Fibroblast of skin of right quadriceps (primary cell): Measurements from ENCODE around the gene TTC28.
"Not testable (repeated sequence)": the region's sequence is repeated elsewhere in the genome, so short reads cannot be mapped to it uniquely, and the experiment has no call there.

ENCODE experiments used
- DNase-seq: peaks from one replicate; pipeline ENCODE4 v3.0.0-alpha.2; 2013

The TTC28 gene

DNA sequence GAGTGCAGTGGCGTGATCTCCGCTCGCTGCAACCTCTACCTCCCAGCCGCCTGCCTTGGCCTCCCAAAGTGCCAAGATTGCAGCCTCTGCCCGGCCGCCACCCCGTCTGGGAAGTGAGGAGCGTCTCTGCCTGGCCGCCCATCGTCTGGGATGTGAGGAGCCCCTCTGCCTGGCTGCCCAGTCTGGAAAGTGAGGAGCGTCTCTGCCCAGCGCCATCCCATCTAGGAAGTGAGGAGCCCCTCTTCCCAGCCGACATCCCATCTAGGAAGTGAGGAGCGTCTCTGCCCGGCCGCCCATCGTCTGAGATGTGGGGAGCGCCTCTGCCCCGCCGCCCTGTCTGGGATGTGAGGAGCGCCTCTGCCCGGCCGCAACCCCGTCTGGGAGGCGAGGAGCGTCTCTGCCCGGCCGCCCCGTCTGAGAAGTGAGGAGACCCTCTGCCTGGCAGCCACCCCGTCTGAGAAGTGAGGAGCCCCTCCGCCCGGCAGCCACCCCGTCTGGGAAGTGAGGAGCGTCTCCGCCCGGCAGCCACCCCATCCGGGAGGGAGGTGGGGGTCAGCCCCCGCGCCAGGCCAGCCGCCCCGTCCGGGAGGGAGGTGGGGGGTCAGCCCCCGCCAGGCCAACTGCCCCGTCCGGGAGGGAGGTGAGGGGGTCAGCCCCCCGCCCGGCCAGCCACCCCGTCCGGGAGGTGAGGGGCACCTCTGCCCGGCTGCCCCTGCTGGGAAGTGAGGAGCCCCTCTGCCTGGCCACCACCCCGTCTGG, 126.4 kb downstream of the TTC28 start:
- not testable (repeated sequence) for DNase-seq

DNA sequence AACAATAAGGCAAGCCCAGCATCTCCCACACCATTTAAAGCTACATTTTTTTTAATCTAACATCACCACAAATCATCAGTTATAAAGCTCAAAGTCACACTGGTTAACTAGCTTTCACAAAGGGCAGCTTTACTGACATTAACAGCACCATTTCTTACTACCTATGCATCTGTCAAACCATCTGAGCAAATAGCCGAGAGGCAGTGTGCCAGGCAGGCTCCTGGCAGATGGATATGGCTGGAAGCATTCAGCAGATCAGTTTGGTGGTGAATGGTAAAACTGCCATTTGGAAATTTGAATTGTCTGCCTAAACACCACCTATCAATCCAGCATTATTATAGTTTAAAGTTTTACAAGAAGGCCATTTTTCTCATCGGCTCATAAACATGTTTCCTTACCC, 131.2 kb downstream of the TTC28 start:
- no peak for DNase-seq

DNA sequence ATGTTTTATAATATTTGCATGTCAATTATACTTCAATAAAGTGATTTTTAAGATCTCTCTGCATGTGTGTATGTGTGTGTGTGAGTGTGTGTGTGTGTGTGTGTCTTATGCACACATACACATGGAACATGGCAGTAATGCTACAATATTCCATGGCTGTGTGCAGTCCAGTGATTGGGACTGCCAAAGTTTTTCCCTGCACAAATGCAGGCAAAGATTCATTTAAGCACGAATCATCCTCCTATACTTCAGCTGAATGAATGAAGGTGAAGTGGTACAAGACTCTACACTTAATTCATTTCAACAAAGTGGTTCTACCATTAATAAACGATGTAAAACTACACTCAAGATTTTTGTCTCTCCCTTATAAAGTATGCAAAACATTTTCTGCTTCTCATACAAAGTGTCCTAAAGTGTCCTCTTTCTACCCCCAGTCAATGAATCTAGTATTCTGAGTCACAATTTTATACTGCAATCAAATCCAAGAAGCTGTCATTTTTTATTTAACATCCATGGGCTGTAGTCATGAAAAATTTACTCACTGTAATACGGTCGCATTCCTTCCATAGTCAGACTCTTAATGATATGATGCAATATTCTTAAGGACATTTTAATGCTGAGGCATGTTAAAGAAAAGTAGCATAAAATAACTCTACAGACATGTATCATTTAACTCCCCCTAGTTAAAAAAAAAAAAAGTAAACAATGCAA, 132.4 kb downstream of the TTC28 start:
- DNase-seq, result peak; percentile 95

DNA sequence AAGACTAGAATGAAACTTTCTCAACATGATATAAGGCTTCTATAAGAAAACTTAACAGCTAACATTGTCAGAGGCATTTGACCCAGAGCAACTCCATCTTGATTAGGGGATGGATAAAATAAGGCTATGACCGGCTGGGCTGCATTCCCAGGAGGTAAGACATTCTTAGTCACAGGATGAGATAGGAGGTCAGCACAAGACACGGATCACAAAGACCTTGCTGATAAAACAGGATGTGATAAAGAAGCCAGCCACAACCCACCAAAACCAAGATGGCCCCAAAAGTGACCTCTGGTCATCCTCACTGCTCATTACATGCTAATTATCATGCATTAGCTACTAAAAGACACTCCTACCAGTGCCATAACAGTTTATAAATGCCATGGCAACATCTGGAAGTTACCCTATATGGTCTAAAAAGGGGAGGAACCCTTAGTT, 135.2 kb downstream of the TTC28 start:
- no peak for DNase-seq

DNA sequence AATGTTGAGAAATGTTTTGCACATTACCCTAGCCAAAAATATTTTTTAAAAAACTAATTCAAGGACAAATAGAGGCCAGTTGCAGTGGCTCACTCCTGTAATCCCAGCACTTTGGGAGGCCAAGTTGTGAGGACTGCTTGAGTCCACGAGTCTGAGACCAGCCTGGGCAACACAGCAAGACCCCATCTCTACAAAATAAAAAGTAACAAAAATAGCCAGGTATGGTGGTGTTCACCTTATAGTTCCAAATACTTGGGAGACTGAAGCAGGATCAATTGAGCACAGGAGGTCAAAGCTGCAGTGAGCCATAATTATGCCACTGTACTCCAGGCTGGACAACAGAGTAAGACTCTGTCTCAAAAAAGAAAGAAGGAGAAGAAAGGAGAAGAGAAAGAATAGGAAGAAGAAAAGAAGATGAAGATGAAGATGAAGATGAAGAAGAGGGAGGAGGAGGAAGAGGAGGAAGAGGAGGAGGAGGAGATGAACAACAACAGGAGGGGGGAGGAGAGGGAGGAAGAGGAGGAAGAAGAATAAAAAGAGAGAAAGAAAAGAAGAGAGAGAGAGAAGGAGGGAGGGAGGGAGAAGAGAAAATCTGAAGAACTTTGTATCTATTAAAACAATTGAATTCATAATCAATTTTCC, 136.5 kb downstream of the TTC28 start:
- no peak for DNase-seq

DNA sequence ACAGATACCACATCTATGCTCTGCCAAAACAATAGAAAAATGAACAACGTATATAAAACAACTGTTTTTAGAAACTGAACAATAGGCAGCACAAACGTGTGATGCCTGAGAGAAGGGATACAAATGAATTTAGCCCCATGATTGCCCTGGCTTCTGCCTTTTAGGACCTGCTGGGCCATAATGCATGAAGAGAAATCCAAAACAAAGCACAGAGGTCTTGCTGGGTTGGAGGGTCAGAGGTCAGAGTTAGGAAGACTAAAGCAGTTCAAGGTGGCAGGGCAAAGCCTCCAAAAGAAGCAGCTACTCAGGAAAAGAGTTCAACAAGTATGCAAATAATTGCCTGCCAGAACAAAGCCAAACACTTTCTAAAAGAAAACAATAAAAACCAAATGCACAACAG, 138.5 kb downstream of the TTC28 start:
- DNase-seq, result no peak

DNA sequence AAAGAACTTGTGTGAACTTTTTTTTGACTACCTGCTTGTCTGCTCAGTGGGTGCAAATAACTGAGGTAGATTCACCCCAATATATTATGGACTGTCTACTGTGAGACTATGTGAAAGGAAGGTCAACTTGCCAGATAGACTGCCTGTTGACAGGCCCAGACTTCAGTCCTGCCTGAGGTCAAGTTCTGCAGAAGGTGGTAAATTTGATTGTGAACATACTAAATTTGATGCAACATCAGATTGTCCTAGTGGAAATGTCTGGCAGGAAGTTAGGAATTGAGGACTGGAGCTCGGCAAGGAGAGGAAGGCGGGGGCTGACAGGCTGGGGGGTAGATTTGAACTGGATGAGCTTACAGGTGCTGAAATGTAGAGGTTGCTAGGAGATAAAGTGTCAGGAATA, 140.7 kb downstream of the TTC28 start:
- DNase-seq, result no peak

DNA sequence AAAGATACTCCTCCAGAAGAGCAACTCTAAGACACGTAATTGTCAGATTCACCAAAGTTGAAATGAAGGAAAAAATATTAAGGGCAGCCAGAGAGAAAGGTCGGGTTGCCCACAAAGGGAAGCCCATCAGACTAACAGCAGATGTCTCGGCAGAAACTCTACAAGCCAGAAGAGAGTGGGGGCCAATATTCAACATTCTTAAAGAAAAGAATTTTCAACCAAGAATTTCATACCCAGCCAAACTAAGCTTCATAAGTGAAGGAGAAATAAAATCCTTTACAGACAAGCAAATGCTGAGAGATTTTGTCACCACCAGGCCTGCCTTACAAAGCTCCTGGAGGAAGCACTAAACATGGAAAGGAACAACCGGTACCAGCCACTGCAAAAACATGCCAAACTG, 149.1 kb downstream of the TTC28 start:
- DNase-seq, result not testable (repeated sequence)

DNA sequence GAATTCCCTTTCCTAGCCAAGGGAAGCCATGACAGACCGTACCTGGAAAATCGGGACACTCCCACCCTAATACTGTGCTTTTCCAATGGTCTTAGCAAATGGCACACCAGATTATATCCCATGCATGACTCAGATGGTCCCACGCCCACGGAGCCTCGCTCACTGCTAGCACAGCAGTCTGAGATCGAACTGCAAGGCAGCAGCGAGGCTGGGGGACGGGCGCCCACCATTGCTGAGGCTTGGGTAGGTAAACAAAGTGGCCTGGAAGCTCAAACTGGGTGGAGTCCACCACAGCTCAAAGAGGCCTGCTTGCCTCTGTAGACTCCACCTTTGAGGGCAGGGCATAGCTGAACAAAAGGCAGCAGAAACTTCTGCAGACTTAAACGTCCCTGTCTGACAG, 150.5 kb downstream of the TTC28 start:
- DNase-seq, result not testable (repeated sequence)

DNA sequence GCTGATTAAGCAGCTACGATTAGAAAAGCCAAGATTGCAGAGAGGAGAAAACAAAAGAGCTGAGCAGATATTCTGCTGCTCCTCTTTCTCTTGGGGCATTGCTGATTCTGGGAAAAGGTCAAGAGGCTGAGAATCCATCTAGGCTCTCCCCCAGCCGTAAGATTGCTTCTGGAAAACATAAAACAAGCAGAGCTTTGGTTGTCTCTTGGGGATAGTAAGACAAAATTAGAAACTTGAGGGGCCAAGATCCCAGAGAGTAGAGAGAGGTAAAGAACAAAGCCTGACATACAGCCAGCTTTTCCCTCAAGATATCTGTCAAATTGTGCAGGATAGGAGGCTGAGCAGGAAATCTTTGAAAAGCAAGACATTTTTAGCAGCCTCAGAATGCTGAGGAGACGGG, 158.2 kb downstream of the TTC28 start:
- DNase-seq, result no peak

DNA sequence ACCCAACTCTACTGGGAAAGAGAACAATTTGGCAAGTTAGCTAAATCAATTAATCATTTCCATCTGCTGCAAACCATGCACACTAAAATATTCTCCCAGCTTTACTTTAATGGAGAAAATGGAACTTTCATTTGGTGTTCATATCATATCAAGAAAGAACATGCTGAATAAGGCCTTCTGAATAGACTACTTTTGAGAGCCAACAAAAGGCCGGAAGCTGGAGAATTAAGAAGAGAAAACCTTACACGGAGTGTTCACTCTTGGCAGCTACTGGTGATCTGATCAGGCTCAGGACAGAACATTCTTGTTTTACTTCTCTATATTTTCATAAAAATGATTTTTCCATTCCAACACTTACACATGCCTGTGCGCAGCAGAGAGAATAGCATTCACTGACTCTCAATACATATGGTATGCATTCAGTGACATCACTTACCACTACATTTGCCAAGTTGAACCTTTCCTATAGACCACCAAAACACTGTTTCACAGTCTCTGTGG, 165.3 kb downstream of the TTC28 start:
- DNase-seq, result peak; percentile 24

DNA sequence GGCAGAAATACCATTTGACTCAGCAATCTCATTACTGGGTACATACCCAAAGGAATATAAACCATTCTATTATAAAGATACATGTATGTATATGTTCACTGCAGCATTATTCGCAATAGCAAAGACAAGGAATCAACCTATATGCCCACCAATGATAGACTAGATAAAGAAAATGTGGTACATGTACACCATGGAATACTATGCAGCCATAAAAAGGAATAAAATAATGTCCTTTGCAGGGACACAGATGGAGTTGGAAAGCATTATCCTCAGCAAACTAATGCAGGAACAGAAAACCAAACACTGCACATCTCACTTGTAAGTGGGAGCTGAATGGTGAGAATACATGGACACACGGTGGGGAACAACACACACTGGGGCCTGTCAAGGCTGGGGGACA, 167.3 kb downstream of the TTC28 start:
- not testable (repeated sequence) for DNase-seq

DNA sequence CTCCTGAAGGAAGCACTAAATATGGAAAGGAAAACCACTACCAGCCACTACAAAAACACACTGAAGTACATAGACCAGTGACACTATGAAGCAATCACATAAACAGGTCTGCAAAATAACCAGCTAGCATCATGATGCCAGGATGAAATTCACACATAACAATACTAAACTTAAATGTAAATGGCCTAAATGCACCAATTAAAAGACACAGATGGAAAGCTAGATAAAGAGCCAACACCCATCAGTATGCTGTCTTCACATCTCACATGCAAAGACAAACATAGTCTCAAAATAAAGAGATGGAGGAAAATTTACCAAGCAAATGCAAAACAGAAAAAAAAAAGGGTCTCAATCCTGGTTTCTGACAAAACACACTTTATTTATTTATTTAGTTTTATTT, 171.7 kb downstream of the TTC28 start:
- DNase-seq, result no peak

DNA sequence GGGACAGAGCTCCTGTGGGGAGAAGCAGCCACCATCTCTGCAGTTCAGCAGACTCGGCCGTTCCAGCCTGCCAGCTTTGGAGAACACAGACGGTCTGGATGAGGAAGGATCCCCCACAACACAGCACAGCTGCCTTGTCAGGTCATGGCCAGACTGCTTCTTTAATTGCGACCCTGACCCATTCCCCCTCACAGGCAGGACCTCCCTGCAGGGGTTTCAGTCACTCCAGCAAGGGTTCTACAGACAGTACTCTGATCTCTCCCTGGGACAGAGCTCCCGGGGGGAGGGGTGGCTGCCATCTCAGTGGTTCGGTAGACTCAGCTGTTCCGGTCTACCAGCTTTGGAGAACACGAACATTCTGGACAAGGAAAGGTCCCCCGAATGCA, 173.5 kb downstream of the TTC28 start:
- DNase-seq, result no peak

DNA sequence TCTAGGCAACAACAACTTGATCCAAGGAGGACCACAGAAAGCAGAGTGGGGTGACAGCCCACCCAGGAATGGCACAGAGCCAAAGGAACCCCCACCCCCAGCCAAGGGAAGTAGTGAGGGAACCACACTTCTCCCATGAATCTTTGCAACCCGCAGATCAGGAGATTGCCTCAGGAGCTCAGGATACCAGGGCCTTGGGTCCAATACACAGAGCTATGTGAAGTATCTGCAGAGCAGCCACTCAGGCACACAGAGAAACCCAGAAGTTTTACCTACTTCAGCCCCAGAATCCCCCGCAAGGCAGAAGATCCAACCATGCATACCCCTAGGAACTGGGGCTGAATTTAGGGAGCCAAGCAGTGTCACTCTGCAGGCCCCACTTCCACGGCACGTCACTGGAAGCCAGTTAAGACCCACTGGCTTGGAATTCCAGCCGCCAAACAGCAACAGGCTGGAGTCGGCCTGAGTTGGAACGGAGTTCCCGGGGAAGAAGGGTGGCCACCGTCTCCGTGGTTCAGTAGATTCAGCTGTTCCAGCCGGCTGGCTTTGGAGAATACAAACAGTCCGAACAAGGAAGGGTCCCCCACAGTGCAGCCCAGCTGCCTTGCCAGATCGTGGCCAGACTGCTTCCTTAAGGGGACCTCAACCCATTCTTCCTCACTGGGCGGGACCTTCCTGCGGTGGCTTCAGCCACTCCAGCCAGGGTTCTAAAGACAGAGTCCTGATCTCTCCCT, 174.1 kb downstream of the TTC28 start:
- no peak for DNase-seq

DNA sequence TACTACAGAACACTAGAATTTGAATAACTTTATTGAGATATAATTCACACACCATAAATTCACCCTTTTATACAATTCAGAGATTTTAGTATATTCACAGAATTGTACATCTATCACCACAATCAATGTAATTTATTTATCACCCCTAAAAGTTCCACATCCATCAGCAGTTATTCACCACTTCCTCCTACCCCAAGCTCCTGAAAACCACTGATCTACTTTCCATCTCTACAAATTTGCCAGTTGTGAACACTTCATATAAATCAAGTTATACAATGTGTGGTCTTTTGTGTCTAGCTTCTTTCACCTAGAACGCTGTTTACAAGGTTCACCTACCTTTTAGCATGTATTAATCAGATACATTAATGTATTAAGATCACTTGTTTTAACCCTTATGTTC, 179.6 kb downstream of the TTC28 start:
- DNase-seq, result no peak

DNA sequence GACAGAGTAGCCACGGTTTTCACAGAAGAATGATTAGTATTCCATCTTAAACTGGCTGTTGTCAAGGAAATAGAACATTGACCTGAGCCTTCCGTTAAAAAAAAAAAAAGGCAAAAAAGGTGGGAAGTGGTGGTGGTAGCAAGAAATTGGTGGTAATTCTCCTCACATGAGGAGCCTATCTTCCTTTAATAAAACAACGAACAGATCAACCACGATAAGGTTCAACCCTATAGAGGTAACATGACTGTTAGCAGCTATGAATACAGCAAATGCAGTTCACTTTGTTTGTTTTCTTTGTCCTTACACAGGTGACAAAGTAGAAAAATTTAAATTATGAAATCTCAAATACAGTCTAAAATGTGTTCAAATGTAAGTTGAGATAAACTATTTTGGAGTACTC, 181.6 kb downstream of the TTC28 start:
- DNase-seq, result no peak

DNA sequence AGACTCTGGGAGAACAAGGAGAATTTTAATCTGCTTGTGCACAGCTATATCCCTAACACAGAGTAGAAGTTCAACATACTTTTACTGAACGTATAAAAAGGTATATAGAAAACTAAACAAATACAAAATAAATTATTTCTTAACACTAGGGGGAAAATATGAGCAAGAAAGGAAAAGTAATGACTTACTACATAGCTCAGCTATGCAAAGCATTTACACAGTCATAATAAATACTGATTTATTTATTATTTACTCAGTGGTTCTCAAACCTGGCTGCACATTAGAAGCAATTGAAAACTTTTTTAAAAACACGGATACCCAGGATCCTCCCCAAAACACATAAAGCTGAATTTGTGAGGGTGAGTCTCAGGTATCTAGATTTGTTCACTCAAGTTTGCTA, 182.5 kb downstream of the TTC28 start:
- DNase-seq, result peak; percentile 20

DNA sequence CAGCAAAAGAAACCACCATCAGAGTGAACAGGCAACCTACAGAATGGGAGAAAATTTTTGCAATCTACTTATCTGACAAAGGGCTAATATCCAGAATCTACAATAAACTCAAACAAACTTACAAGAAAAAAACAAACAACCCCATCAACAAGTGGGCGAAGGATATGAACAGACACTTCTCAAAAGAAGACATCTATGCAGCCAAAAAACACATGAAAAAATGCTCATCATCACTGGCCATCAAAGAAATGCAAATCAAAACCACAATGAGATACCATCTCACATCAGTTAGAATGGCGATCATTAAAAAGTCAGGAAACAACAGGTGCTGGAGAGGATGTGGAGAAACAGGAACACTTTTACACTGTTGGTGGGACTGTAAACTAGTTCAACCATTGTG, 188.4 kb downstream of the TTC28 start:
- DNase-seq, result not testable (repeated sequence)

DNA sequence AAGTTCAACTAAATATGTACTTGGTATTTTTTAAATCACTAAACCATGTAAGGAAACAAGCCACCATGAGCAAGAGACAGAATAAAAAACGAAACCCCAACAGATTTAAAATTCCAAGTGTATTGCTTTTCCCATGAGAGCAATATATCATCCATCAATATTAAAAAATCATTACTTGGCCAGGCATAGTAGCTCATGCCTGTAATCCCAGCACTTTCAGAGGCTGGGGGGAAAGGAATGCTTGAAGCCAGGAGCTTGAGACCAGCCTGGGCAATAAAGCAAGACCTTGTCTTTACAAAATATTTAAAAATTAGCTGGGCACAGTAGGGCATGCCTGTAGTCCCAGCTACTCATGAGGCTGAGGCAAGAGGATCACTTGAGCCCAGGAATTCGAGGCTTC, 190.8 kb downstream of the TTC28 start:
- no peak for DNase-seq

DNA sequence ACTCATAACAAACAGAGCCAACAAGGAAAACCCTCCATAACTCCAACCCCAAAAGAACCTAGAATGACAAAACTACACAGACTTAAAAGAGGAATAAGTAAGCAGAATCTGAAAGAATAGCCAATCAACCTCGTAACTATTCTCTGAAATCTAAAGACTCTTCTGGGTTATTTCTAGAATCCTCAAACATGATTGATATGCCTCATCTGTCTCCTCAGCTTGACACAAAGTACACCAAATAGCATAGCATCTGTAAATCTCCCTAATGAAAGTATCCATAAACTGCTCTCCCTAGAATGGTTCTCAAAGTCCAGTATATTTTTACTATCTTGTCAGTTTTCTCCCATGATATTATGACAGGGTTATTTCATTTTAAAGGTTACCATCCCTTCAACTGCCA, 195.0 kb downstream of the TTC28 start:
- no peak for DNase-seq

DNA sequence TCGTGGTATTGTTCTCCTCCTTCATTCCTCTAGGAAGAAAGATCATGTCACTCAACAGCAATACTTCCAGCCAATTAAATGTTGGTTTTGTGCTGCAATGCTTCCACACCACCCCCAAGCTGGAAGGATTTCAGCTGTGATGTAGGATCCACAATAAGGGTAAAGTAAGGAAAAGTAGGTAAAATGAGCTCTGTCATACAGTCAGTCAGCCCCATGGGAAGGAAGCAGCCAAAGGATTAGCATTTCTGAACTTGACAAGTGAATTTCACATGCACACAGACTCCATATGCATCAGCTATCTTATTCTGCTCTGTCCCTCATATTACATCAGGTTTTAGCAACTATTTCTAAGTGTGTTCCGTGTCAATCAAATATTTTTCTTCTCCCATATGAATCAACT, 197.9 kb downstream of the TTC28 start:
- no peak for DNase-seq

DNA sequence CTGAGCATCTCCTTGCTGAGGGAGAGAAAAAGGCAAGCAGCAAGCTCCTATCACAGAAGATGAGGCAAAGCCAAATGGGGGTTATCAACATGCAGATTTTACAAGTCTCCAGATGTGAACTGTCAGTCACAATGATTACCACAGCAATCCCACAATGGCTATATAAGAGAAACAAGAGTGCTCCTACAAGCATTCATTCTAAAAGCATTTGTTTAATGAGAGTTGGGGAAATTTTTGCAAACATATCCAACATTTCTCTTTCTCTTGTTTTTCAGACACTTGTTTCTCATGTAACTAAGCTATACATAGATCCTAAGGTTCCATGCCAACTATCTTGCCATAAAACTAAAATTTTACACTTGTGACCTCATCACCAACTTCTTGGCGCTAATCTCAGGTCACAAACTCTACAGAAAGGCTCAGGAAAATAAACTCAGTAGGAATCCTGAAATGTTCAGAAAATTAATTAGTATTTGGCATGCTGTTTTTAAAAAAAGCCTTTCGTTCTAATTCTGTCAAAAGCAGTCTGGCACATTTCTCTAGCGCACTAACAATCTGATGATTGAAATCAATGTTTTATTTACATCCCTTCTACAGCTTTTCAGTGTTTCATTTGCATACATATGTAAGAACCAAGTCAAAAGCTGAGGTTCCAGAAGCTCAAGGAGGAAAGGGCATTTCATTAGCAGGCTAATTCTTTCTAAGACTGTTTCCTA, 199.5 kb downstream of the TTC28 start:
- DNase-seq, result peak; percentile 8
